Measurements from ENCODE around the gene ZDHHC11B.
"Not testable (repeated sequence)": the region's sequence is repeated elsewhere in the genome, so short reads cannot be mapped to it uniquely, and the experiment has no call there.

GRCh38 chr5:682651-683358 lies 101.7 kb downstream of the ZDHHC11B start:
- TF ChIP-seq, protein P1, sequence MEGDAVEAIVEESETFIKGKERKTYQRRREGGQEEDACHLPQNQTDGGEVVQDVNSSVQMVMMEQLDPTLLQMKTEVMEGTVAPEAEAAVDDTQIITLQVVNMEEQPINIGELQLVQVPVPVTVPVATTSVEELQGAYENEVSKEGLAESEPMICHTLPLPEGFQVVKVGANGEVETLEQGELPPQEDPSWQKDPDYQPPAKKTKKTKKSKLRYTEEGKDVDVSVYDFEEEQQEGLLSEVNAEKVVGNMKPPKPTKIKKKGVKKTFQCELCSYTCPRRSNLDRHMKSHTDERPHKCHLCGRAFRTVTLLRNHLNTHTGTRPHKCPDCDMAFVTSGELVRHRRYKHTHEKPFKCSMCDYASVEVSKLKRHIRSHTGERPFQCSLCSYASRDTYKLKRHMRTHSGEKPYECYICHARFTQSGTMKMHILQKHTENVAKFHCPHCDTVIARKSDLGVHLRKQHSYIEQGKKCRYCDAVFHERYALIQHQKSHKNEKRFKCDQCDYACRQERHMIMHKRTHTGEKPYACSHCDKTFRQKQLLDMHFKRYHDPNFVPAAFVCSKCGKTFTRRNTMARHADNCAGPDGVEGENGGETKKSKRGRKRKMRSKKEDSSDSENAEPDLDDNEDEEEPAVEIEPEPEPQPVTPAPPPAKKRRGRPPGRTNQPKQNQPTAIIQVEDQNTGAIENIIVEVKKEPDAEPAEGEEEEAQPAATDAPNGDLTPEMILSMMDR (optimal IDR thresholded peaks at IDR 0.05 in 1 of 3, IDR thresholded peaks at IDR 0.05 in 1 of 3, conservative IDR thresholded peaks at IDR 0.05 in 1 of 3; ENCODE audit: extremely low read depth in 1 of 3, insufficient read depth in 2 of 3, low read length in 3 of 3) = not testable (repeated sequence)
- TF ChIP-seq EZH2 (IDR thresholded peaks at IDR 0.05; ENCODE audit: low read length) = not testable (repeated sequence)

All from keratinocyte (primary cell).